HEK293 (cell line): Measurements from ENCODE around the gene NDUFS7.
A peak's percentile ranks its signal among the peaks of the same experiment; 100 is the strongest.

Experiments used
- BCL11B ChIP-seq: fragments of 450-650 bp; formaldehyde crosslinking; IDR thresholded peaks from 2 replicates; pipeline ENCODE4 v1.5.1; 2016; ENCODE audit warnings: low read depth, missing biosample characterization, missing genetic modification characterization
- FEZF1 ChIP-seq: fragments of 450-650 bp; formaldehyde crosslinking; IDR thresholded peaks from 2 replicates; pipeline ENCODE4 v1.5.1; 2016; ENCODE audit warnings: missing biosample characterization, missing genetic modification characterization
- GLIS1 ChIP-seq: fragments of 450-650 bp; formaldehyde crosslinking; IDR thresholded peaks from 2 replicates; pipeline ENCODE4 v1.5.1; 2016; ENCODE audit warnings: missing biosample characterization, missing genetic modification characterization
- KLF10 ChIP-seq: fragments of 450-650 bp; IDR thresholded peaks from 2 replicates; pipeline ENCODE4 v1.5.1; 2018; ENCODE audit warnings: missing biosample characterization, mild to moderate bottlenecking, missing genetic modification characterization
- ZFHX2 ChIP-seq: fragments of 450-650 bp; formaldehyde crosslinking; conservative IDR thresholded peaks from 2 replicates; pipeline ENCODE4 v1.5.1; 2016; ENCODE audit warnings: missing biosample characterization, missing genetic modification characterization
- ZNF2 ChIP-seq: fragments of 450-650 bp; formaldehyde crosslinking; IDR thresholded peaks from 2 replicates; pipeline ENCODE4 v1.5.1; 2016; ENCODE audit warnings: missing biosample characterization, missing genetic modification characterization
- ZNF423 ChIP-seq: fragments of 450-650 bp; formaldehyde crosslinking; IDR thresholded peaks from 2 replicates; pipeline ENCODE4 v1.5.1; 2016; ENCODE audit warnings: missing biosample characterization, missing genetic modification characterization
- ZNF514 ChIP-seq: fragments of 450-650 bp; formaldehyde crosslinking; IDR thresholded peaks from 2 replicates; pipeline ENCODE4 v1.5.1; 2016; ENCODE audit warnings: missing biosample characterization, missing genetic modification characterization
- ZNF544 ChIP-seq: fragments of 450-650 bp; formaldehyde crosslinking; IDR thresholded peaks from 2 replicates; pipeline ENCODE4 v1.5.0; 2017; ENCODE audit warnings: missing biosample characterization, missing genetic modification characterization
- ZNF549 ChIP-seq: fragments of 450-650 bp; IDR thresholded peaks from 2 replicates; pipeline ENCODE4 v1.5.1; 2018; ENCODE audit warnings: missing biosample characterization, missing genetic modification characterization, mild to moderate bottlenecking, inconsistent platforms, moderate library complexity
- ZNF558 ChIP-seq: fragments of 450-650 bp; formaldehyde crosslinking; IDR thresholded peaks from 2 replicates; pipeline ENCODE4 v1.5.1; 2016; ENCODE audit warnings: missing biosample characterization, missing genetic modification characterization
- ZXDB ChIP-seq: fragments of 450-650 bp; formaldehyde crosslinking; IDR thresholded peaks from 2 replicates; pipeline ENCODE4 v1.5.1; 2016; ENCODE audit warnings: missing biosample characterization, missing genetic modification characterization
- TF ChIP-seq, protein P1 (sequence below): fragments of 450-650 bp; formaldehyde crosslinking; conservative IDR thresholded peaks from 2 replicates; pipeline ENCODE4 v1.5.1; 2016; ENCODE audit warnings: low read depth, missing biosample characterization, missing genetic modification characterization
- TF ChIP-seq, protein P2 (sequence below): fragments of 450-650 bp; formaldehyde crosslinking; IDR thresholded peaks from 2 replicates; pipeline ENCODE4 v1.5.1; 2016; ENCODE audit warnings: missing biosample characterization, missing genetic modification characterization
- TF ChIP-seq, protein P3 (sequence below): fragments of 450-650 bp; formaldehyde crosslinking; IDR thresholded peaks from 2 replicates; pipeline ENCODE4 v1.5.1; 2016; ENCODE audit warnings: missing biosample characterization, missing genetic modification characterization
- TF ChIP-seq, protein P4 (sequence below): fragments of 450-650 bp; formaldehyde crosslinking; IDR thresholded peaks from 2 replicates; pipeline ENCODE4 v1.5.1; 2016; ENCODE audit warnings: missing biosample characterization, missing genetic modification characterization
- TF ChIP-seq, protein P5 (sequence below): fragments of 450-650 bp; formaldehyde crosslinking; IDR thresholded peaks from 2 replicates; pipeline ENCODE4 v1.5.1; 2017; ENCODE audit warnings: missing biosample characterization, missing genetic modification characterization
- TF ChIP-seq, protein P6 (sequence below): fragments of 450-650 bp; formaldehyde crosslinking; IDR thresholded peaks from 2 replicates; pipeline ENCODE4 v1.5.1; 2016; ENCODE audit warnings: missing biosample characterization, missing genetic modification characterization
- TF ChIP-seq, protein P7 (sequence below): fragments of 450-650 bp; formaldehyde crosslinking; IDR thresholded peaks from 2 replicates; pipeline ENCODE4 v1.5.1; 2016; ENCODE audit warnings: missing biosample characterization, missing genetic modification characterization, borderline replicate concordance
- TF ChIP-seq, protein P8 (sequence below): fragments of 450-650 bp; formaldehyde crosslinking; IDR thresholded peaks from 2 replicates; pipeline ENCODE4 v1.5.1; 2016; ENCODE audit warnings: missing biosample characterization, missing genetic modification characterization

NDUFS7 gene

DNA sequence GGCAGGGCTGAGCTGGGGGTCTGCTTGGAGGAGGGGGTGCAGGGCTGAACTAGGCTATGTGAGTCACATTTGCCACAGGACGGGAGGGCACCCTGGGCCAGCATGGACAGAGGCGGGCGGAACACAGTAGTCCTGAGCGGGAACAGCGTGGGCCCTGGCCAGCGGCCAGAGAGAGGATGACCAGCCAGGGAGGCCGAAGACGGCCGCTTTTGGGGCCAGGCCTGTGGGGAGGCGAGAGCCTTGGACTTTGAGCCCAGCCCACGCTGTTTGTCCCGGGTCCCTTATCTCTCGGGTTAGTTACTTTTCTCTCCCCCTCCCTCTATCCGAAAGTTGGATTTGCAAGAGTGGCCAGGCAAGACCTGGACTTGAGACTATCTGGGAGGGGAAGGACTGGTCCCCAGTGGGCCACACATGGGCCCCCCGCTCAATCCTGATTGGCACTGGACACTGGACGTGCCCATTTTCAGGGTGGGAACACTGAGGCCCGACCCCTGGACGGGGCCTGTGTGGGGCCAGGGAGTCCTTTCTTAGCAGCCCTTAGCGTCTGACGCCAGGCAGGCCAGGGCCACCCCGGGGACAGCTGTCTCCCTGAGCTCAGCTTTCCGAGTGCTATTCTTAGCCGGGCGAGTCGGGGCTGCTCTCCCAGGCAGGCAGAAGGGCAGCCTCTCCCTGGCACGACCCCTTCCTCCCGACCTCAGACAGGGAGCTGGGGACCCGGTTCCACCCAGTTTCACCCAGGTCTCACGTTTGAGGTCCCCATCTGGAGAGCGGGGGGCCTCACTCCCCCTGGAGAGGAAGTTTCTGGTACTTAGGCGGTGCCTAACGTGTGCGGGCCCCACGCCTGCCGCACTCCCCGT lies 16.8 kb downstream of the NDUFS7 start (continued):
- TF ChIP-seq, protein P1, sequence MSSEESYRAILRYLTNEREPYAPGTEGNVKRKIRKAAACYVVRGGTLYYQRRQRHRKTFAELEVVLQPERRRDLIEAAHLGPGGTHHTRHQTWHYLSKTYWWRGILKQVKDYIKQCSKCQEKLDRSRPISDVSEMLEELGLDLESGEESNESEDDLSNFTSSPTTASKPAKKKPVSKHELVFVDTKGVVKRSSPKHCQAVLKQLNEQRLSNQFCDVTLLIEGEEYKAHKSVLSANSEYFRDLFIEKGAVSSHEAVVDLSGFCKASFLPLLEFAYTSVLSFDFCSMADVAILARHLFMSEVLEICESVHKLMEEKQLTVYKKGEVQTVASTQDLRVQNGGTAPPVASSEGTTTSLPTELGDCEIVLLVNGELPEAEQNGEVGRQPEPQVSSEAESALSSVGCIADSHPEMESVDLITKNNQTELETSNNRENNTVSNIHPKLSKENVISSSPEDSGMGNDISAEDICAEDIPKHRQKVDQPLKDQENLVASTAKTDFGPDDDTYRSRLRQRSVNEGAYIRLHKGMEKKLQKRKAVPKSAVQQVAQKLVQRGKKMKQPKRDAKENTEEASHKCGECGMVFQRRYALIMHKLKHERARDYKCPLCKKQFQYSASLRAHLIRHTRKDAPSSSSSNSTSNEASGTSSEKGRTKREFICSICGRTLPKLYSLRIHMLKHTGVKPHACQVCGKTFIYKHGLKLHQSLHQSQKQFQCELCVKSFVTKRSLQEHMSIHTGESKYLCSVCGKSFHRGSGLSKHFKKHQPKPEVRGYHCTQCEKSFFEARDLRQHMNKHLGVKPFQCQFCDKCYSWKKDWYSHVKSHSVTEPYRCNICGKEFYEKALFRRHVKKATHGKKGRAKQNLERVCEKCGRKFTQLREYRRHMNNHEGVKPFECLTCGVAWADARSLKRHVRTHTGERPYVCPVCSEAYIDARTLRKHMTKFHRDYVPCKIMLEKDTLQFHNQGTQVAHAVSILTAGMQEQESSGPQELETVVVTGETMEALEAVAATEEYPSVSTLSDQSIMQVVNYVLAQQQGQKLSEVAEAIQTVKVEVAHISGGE (tag by site-specific recombination) = no peak
- TF ChIP-seq KLF10 (no peak), ZNF2 (tag by site-specific recombination) (peak; percentile 29; the same call in 1 of the 2 replicates), ZNF558 (no peak), ZNF514 (no peak), GLIS1 (tag by site-specific recombination) (peak; percentile 82), ZNF544 (tag by site-specific recombination) (no peak), FEZF1 (tag by site-specific recombination) (no peak), ZFHX2 (tag by site-specific recombination) (no peak), BCL11B (tag by site-specific recombination) (0 out of 2 replicates have a peak, but pooled peaks have one; percentile 9), ZNF549 (tag by site-specific recombination) (no peak), ZXDB (0 out of 2 replicates have a peak, but pooled peaks have one; percentile 19), ZNF423 (tag by site-specific recombination) (0 out of 2 replicates have a peak, but pooled peaks have one; percentile 5)
- TF ChIP-seq, protein P2, sequence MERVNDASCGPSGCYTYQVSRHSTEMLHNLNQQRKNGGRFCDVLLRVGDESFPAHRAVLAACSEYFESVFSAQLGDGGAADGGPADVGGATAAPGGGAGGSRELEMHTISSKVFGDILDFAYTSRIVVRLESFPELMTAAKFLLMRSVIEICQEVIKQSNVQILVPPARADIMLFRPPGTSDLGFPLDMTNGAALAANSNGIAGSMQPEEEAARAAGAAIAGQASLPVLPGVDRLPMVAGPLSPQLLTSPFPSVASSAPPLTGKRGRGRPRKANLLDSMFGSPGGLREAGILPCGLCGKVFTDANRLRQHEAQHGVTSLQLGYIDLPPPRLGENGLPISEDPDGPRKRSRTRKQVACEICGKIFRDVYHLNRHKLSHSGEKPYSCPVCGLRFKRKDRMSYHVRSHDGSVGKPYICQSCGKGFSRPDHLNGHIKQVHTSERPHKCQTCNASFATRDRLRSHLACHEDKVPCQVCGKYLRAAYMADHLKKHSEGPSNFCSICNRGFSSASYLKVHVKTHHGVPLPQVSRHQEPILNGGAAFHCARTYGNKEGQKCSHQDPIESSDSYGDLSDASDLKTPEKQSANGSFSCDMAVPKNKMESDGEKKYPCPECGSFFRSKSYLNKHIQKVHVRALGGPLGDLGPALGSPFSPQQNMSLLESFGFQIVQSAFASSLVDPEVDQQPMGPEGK (tag by site-specific recombination) = 0 out of 2 replicates have a peak, but pooled peaks have one; percentile 89
- TF ChIP-seq, protein P3, sequence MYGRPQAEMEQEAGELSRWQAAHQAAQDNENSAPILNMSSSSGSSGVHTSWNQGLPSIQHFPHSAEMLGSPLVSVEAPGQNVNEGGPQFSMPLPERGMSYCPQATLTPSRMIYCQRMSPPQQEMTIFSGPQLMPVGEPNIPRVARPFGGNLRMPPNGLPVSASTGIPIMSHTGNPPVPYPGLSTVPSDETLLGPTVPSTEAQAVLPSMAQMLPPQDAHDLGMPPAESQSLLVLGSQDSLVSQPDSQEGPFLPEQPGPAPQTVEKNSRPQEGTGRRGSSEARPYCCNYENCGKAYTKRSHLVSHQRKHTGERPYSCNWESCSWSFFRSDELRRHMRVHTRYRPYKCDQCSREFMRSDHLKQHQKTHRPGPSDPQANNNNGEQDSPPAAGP = peak; percentile 68; the same call in 1 of the 2 replicates
- TF ChIP-seq, protein P4, sequence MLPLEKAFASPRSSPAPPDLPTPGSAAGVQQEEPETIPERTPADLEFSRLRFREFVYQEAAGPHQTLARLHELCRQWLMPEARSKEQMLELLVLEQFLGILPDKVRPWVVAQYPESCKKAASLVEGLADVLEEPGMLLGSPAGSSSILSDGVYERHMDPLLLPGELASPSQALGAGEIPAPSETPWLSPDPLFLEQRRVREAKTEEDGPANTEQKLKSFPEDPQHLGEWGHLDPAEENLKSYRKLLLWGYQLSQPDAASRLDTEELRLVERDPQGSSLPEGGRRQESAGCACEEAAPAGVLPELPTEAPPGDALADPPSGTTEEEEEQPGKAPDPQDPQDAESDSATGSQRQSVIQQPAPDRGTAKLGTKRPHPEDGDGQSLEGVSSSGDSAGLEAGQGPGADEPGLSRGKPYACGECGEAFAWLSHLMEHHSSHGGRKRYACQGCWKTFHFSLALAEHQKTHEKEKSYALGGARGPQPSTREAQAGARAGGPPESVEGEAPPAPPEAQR (tag by site-specific recombination) = no peak
- TF ChIP-seq, protein P5, sequence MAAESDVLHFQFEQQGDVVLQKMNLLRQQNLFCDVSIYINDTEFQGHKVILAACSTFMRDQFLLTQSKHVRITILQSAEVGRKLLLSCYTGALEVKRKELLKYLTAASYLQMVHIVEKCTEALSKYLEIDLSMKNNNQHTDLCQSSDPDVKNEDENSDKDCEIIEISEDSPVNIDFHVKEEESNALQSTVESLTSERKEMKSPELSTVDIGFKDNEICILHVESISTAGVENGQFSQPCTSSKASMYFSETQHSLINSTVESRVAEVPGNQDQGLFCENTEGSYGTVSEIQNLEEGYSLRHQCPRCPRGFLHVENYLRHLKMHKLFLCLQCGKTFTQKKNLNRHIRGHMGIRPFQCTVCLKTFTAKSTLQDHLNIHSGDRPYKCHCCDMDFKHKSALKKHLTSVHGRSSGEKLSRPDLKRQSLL (tag by site-specific recombination) = no peak
- TF ChIP-seq, protein P6, sequence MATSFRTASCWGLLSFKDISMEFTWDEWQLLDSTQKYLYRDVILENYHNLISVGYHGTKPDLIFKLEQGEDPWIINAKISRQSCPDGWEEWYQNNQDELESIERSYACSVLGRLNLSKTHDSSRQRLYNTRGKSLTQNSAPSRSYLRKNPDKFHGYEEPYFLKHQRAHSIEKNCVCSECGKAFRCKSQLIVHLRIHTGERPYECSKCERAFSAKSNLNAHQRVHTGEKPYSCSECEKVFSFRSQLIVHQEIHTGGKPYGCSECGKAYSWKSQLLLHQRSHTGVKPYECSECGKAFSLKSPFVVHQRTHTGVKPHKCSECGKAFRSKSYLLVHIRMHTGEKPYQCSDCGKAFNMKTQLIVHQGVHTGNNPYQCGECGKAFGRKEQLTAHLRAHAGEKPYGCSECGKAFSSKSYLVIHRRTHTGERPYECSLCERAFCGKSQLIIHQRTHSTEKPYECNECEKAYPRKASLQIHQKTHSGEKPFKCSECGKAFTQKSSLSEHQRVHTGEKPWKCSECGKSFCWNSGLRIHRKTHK = no peak
- TF ChIP-seq, protein P7, sequence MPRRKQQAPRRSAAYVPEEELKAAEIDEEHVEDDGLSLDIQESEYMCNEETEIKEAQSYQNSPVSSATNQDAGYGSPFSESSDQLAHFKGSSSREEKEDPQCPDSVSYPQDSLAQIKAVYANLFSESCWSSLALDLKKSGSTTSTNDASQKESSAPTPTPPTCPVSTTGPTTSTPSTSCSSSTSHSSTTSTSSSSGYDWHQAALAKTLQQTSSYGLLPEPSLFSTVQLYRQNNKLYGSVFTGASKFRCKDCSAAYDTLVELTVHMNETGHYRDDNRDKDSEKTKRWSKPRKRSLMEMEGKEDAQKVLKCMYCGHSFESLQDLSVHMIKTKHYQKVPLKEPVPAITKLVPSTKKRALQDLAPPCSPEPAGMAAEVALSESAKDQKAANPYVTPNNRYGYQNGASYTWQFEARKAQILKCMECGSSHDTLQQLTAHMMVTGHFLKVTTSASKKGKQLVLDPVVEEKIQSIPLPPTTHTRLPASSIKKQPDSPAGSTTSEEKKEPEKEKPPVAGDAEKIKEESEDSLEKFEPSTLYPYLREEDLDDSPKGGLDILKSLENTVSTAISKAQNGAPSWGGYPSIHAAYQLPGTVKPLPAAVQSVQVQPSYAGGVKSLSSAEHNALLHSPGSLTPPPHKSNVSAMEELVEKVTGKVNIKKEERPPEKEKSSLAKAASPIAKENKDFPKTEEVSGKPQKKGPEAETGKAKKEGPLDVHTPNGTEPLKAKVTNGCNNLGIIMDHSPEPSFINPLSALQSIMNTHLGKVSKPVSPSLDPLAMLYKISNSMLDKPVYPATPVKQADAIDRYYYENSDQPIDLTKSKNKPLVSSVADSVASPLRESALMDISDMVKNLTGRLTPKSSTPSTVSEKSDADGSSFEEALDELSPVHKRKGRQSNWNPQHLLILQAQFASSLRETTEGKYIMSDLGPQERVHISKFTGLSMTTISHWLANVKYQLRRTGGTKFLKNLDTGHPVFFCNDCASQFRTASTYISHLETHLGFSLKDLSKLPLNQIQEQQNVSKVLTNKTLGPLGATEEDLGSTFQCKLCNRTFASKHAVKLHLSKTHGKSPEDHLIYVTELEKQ = no peak
- TF ChIP-seq, protein P8, sequence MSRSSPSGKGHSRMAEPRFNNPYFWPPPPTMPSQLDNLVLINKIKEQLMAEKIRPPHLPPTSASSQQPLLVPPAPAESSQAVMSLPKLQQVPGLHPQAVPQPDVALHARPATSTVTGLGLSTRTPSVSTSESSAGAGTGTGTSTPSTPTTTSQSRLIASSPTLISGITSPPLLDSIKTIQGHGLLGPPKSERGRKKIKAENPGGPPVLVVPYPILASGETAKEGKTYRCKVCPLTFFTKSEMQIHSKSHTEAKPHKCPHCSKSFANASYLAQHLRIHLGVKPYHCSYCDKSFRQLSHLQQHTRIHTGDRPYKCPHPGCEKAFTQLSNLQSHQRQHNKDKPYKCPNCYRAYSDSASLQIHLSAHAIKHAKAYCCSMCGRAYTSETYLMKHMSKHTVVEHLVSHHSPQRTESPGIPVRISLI (tag by site-specific recombination) = no peak
